Activated T-cell treated with anti-CD3 and anti-CD28 coated beads, Interleukin-2, amount 50 U/mL, for 4 hours (primary cell): Measurements from ENCODE around the gene GYPE. TPM values are rescaled to one million over a fixed set of nuclear protein-coding genes. Genes with fewer than 3 reads are reported as not detected.
"Not testable (repeated sequence)": the region's sequence is repeated elsewhere in the genome, so short reads cannot be mapped to it uniquely, and the experiment has no call there.

Experiments used
- ATAC-seq, 2 donors: fragments of 200-7000 bp; cut with Tn5 transposase; one replicate each; pipeline ENCODE4 v1.10.0; 2021
- DNase-seq: peaks from one replicate; pipeline ENCODE4 v3.0.0-alpha.2; 2020
- H3K27me3 Mint-ChIP-seq: one replicate; pipeline ENCODE4 v1.8.0; 2021; ENCODE audit warnings: low read depth, mixed read lengths
- H3K36me3 Mint-ChIP-seq: one replicate; pipeline ENCODE4 v1.8.0; 2022; ENCODE audit warnings: mixed read lengths; ENCODE audit not compliant: insufficient read depth
- H3K4me1 Mint-ChIP-seq: one replicate; pipeline ENCODE4 v1.8.0; 2021; ENCODE audit warnings: low read depth, mixed read lengths
- H3K4me3 Mint-ChIP-seq: one replicate; pipeline ENCODE4 v1.8.0; 2021; ENCODE audit warnings: mild to moderate bottlenecking, moderate library complexity, mixed read lengths
- H3K9me3 Mint-ChIP-seq: one replicate; pipeline ENCODE4 v1.8.0; 2021; ENCODE audit warnings: mixed read lengths
- total RNA-seq, 3 donors: library from RNA; stranded (reverse); gene quantifications; one replicate each; pipeline ENCODE4 v1.2.1, GENCODE V29; 2021

Gene GYPE
- 1 to 10 TPM in 1 of 3 donors, under 1 TPM in 2; 0.26 to 2.1 (median 0.27) TPM for total RNA-seq

DNA sequence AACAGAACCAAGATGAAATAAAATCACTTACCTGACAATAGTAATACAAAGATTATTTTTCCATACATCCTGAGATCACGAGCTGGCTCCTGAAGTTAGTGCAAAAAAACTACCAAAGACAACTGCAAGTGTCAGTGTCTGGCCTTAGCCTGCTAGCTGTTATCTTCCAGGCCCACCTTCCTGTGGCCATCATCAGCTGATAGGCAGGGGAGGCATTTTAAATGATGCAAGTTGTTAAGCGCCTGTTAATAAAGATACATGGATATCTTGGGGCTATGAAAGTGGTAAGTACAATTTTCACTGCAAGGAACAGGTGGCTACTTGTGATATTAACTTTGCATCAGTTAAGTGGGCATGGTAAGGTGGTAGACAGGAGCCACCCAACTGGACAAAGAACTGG lies at the start of gene GYPE:
TSS of gene GYPE (minus strand) at position 120 of the 400 bp plus-strand sequence. CDS start at position 68, 52 bp downstream.
- not testable (repeated sequence) for H3K4me1 Mint-ChIP-seq, H3K9me3 Mint-ChIP-seq, DNase-seq, H3K27me3 Mint-ChIP-seq, H3K4me3 Mint-ChIP-seq, ATAC-seq, H3K36me3 Mint-ChIP-seq

DNA sequence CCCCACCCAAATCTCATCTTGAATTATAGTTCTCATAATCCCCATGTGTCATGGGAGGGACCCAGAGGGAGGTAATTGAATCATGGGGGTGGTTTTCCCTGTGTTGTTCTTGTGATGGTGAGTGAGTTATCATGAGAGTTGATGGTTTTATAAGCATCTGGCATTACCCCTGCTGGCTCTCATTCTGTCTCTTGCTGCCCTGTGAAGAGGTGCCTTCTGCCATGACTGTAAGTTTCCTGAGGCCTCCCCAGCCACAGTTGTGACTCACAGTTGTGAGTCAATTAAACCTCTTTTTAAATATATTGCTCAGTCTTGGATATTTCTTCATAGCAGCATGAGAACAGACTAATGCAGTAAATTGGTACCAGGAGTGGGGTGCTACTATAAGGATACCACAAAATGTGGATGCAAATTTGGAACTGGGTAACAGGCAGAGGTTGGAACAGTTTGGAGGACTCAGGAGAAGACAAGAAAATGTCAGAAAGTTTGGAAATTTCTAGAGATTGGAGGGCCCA lies 46.2 kb upstream of the GYPE start:
- not testable (repeated sequence) for H3K27me3 Mint-ChIP-seq, DNase-seq, H3K36me3 Mint-ChIP-seq, H3K4me3 Mint-ChIP-seq, H3K4me1 Mint-ChIP-seq
- H3K9me3 Mint-ChIP-seq, result peaks cover 14% of the 10 kb centered on the region
- peak; percentile 37 to 41 for ATAC-seq

DNA sequence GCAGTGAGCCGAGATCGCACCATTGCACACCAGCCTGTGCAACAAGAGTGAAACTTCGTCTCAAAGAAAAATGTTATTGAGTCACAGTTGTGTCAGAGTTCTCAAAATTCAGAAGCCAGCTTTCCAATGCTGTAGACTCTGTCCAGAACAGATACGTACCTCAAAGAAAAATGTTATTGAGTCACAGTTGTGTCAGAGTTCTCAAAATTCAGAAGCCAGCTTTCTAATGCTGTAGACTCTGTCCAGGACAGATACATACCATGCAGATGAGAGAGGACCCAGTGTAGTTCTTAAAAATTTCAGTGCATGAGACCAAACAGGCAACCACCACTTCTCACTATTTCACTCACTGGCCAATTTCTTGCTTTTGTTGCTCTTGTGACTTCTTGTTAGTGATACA lies 45.6 kb upstream of the GYPE start:
- ATAC-seq, result not testable (repeated sequence)

DNA sequence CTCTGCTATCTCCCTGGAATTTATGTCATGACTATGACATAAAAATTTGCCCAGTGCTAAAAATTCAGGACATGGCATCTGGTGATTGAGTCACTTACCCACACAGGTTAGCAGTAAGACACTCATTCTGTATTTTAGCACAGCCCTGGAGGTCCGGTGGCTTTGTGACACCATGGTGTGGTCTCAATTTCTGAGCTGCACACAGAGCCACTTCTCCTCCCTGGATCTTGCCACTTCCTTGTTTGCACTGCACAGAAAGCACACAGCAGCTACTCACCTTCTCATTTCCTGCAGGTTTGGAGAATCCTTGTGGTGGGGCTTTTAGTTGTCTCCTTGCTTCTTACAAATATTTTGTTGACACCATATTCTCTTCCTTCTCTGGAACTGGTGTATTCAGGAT lies 44.8 kb upstream of the GYPE start:
- not testable (repeated sequence) for DNase-seq

More for the DNA sequence above, 45.6 kb upstream of the GYPE start:
- not testable (repeated sequence) for H3K4me3 Mint-ChIP-seq, H3K27me3 Mint-ChIP-seq, H3K36me3 Mint-ChIP-seq, DNase-seq, H3K4me1 Mint-ChIP-seq
- peaks cover 14% of the 10 kb centered on the region for H3K9me3 Mint-ChIP-seq

DNA sequence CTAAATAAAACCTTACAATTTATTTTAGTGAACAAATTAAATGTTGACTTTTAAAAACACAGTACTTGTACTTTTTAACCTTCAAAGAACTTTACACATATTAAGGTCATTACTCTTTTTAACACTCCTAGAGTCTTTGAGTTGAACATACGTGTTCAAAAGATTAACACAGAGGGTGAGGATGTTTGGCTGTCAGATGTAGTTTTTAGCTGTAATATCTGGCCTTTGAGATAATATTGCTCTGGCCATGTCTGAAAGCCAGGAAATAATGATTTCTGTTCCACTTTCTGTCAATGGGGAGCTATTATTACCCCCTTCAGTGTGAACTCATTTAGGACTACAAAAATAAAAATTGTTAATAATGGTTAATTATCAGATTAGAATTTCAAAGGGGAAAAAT lies 42.1 kb upstream of the GYPE start:
- H3K9me3 Mint-ChIP-seq, DNase-seq, ATAC-seq, H3K4me3 Mint-ChIP-seq, H3K4me1 Mint-ChIP-seq, H3K36me3 Mint-ChIP-seq, H3K27me3 Mint-ChIP-seq: not testable (repeated sequence)

More for the DNA sequence above, 44.8 kb upstream of the GYPE start:
- H3K27me3 Mint-ChIP-seq, H3K36me3 Mint-ChIP-seq, H3K4me1 Mint-ChIP-seq, H3K4me3 Mint-ChIP-seq, ATAC-seq: not testable (repeated sequence)
- peaks cover 14% of the 10 kb centered on the region for H3K9me3 Mint-ChIP-seq

DNA sequence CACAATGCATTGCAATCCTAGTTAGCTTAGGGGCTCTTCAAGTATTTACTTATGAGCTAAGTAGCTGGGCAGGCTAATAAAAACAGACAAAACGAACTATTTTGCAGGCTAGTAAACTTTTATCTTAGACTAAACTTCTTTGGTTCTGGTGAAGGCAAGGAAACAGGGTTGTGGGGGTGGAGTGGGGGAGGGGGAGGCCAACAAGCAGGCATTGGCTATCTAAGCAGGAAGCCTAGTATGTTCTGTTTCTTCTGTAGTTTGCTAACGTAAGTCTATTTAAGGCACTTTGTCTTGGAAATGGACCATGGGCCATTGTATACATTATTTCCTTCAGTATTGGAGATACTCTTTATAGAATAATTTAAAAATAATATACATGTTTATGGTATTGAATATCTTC lies 35.3 kb upstream of the GYPE start:
- DNase-seq, H3K9me3 Mint-ChIP-seq, ATAC-seq, H3K4me1 Mint-ChIP-seq, H3K27me3 Mint-ChIP-seq, H3K36me3 Mint-ChIP-seq, H3K4me3 Mint-ChIP-seq: not testable (repeated sequence)

DNA sequence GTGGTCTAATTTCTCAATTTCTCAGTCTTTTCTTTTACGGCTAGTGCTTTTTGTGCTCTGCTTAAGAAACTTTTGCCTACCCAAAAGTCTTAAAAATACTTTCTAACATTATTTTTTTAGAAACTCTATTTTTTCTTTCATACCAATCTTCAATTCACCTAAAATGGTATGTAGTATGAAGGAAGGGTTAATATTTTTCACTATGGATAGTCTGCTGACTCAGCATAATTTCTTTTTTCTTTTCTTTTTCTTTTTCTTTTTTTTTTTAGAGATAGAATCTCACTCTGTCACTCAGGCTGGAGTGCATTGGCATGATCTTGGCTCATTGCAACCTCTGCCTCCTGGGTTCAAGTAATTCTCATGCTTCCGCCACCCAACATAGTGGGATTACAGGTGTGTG lies 34.2 kb upstream of the GYPE start:
- no peaks in the 10 kb centered on the region for H3K9me3 Mint-ChIP-seq
- H3K27me3 Mint-ChIP-seq, result no peaks in the 10 kb centered on the region
- ATAC-seq (no peak), DNase-seq (no peak)
- H3K4me1 Mint-ChIP-seq, result no peaks in the 10 kb centered on the region
- H3K4me3 Mint-ChIP-seq, result no peak overlapping the region
- H3K36me3 Mint-ChIP-seq, result no peaks in the 10 kb centered on the region

DNA sequence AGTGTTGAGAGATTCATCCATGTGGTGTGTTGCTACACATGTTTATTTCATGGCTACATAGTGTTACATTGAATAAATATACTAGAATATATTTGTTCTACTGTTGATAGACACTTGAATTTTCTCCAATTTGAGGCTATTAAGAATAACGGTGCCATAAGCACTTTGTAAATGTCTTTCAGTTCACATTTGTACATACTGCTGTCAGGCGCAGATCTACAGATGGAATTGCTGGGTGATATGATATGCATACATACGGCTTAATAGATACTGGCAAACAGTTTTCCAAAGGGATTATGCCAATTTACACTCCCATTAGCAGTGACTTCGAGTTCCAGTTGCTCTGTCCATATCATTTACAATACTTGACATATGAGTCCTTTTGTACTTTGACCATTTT lies 33.5 kb upstream of the GYPE start:
- H3K4me1 Mint-ChIP-seq, H3K36me3 Mint-ChIP-seq, H3K4me3 Mint-ChIP-seq, H3K9me3 Mint-ChIP-seq, ATAC-seq, H3K27me3 Mint-ChIP-seq, DNase-seq: not testable (repeated sequence)

DNA sequence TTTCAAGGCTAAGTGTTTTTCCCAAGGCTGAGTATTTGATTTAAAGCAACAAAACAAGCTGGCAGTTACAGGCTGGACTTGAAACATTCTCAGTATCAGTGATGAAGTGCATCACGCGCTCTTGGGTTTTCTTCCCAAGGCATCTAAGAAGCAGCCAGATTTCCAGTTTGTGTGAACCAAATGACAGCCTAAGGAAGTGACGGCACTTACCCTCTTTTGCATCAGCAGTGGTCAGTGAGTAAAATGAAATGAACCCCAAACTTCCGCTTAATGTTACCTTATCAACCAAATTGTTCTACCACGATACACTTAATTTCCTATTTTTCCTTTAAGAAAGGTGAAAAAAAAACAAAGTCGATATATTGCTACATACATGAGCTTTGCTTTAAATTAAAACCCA lies 15.8 kb upstream of the GYPE start:
- H3K4me1 Mint-ChIP-seq, result no peaks in the 10 kb centered on the region
- no peaks in the 10 kb centered on the region for H3K36me3 Mint-ChIP-seq
- DNase-seq (no peak), ATAC-seq (no peak)
- H3K4me3 Mint-ChIP-seq, result no peak overlapping the region
- peaks cover 3% of the 10 kb centered on the region for H3K9me3 Mint-ChIP-seq
- no peaks in the 10 kb centered on the region for H3K27me3 Mint-ChIP-seq

DNA sequence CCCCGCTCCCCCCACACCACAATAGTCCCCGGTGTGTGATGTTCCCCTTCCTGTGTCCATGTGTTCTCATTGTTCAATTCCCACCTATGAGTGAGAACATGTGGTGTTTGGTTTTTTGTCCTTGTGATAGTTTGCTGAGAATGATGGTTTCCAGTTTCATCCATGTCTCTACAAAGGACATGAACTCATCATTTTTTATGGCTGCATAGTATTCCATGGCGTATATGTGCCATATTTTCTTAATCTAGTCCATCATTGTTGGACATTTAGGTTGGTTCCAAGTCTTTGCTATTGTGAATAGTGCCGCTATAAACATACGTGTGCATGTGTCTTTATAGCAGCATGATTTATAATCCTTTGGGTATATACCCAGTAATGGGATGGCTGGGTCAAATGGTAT lies 11.1 kb upstream of the GYPE start:
- DNase-seq, H3K9me3 Mint-ChIP-seq, H3K27me3 Mint-ChIP-seq, H3K4me1 Mint-ChIP-seq, ATAC-seq, H3K36me3 Mint-ChIP-seq, H3K4me3 Mint-ChIP-seq: not testable (repeated sequence)

DNA sequence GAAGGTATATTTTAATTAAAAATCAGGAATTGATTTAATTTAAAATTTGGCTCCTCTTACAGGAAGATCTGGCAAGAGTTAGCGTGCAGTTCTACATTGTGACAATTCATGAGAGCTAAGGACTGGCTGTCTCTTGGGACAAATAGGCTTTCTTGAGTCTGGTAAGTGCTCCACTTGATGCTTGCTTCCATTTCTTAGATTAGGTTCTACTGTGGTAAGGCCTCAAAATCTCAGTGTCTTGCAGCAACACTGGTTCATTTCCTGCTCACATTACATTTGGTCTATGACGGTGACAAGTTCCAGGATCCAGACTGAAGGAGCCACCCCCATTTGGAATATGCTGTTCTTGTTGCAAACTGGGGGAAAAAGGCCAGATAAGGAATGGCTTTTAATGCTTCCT lies 7.1 kb upstream of the GYPE start:
- not testable (repeated sequence) for H3K36me3 Mint-ChIP-seq, H3K27me3 Mint-ChIP-seq, ATAC-seq, H3K4me1 Mint-ChIP-seq, H3K9me3 Mint-ChIP-seq, DNase-seq
- peak overlapping the region; percentile 79 for H3K4me3 Mint-ChIP-seq

DNA sequence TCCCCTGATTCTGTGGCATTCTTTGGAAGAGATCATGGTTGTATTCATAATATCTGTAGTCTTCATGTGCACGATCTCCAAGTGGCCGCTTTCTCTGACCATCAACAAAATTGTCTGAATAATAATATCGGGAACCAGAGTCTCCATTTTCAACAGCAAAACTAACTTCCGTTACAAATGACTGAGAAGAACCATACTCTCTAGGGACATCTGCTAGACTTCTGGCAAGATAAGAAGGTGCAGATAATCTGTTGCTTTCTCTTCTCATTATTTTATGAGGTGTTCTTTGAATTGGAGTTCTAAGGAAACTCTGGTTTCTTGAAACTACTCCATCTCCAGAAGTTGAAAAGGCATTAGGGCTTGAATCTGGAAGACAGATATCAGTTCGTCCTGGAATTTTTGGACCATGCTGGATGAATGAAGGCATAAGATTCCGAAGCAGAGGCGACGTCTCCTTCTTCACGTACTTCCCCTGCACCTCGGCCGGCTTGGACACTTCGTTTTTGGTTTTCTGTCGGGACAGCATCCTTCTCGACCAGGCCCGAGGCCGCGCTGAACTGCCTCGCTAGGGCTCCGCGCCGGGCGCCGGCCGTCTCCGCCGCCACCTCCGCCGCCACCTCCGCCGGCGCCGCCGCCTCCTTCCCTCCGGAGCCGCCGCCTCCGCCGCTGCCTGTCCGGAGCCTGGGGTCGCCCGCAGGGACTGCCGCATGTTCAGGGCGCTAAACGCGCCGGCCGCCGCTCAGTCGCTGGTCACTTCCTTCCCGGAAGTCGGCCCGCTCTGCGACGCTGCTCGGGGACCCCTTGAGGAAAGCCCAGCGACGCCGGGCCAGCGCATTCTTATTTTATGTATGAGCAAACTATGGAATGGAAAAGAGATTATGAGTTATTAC lies 6.4 kb upstream of the GYPE start:
- not testable (repeated sequence) for DNase-seq, H3K36me3 Mint-ChIP-seq, H3K9me3 Mint-ChIP-seq, H3K27me3 Mint-ChIP-seq, H3K4me1 Mint-ChIP-seq
- peak; percentile 58 to 85 for ATAC-seq
- H3K4me3 Mint-ChIP-seq, result peak overlapping the region; percentile 79

DNA sequence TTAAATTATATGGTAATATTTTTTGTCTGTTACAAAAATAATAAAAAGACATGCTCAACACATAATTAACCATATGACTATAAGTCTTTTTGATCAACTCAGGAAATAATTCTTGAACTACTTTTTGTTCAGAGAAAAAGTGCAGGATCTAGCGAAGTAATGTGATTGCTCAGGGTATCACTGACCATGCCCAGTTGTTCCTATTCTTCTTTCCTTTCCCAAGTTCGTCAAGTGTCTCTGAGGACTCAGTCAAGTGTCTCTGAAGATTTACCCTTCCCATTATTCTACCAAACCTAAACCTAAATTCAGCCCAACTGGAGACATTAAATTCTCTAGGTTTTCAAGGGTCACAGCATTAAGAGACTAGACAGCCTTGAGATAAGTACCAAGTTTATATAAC lies 5.5 kb upstream of the GYPE start:
- H3K27me3 Mint-ChIP-seq, ATAC-seq, H3K36me3 Mint-ChIP-seq, H3K9me3 Mint-ChIP-seq, H3K4me1 Mint-ChIP-seq, DNase-seq: not testable (repeated sequence)
- H3K4me3 Mint-ChIP-seq, result peak overlapping the region; percentile 79

DNA sequence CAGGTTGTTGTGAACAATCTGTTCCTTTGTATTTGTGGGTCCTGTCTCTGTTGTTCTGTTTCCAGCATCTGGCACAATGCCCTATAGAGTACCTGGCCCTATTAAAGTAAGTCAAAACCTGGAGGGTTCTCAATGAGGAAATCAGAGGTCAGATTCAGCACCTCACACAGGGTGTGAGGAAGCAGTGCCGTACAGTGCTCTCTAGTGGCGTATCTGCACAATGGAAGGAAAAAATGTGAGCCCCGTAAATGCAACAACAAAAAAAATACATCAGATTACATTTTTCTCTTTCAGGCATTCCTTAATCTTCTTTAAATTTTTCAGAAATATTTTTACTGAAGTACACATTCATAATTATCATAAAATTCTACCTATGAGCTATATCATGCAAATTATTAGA lies 2.5 kb upstream of the GYPE start:
- not testable (repeated sequence) for H3K36me3 Mint-ChIP-seq, H3K4me1 Mint-ChIP-seq, DNase-seq, H3K27me3 Mint-ChIP-seq, H3K9me3 Mint-ChIP-seq, H3K4me3 Mint-ChIP-seq
- peak; percentile 28 to 48 for ATAC-seq

DNA sequence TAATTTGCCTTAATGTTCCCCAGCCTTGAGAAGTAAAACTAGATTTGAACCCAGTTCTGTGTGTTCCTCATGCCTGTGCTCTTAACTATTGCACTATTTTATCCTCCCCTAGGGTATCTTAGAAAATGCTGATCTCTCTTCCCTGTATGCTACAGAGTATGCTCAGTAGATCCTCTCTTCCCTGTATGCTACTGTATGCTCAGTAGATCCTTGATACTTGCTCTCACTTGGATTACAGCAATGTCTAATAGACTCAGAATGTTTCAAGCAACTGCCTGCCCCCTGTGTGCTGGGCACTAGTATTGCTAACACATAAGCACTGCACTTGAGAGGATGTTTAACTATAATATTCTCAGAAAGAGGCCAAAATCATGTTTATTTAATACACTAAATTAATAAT lies 928 bp downstream of the GYPE start:
- H3K27me3 Mint-ChIP-seq, DNase-seq, H3K4me1 Mint-ChIP-seq, H3K4me3 Mint-ChIP-seq, ATAC-seq, H3K9me3 Mint-ChIP-seq, H3K36me3 Mint-ChIP-seq: not testable (repeated sequence)
